GM21723 (cell line): ENCODE measurements around the gene EFCAB11.
"Not testable (repeated sequence)": the region's sequence is repeated elsewhere in the genome, so short reads cannot be mapped to it uniquely, and the experiment has no call there.

Source experiments
- ATAC-seq: cut with Tn5 transposase; IDR thresholded peaks from one replicate; pipeline ENCODE4 v1.9.1; 2021; ENCODE audit warnings: mild to moderate bottlenecking, moderate library complexity; ENCODE audit not compliant: unreplicated experiment

The EFCAB11 gene

GRCh38 chr14:89912667-89913211 is 41.8 kb downstream of the EFCAB11 start:
- no peak for ATAC-seq

- ATAC-seq, result no peak
Observed at GRCh38 chr14:89912221-89912620, 42.3 kb downstream of the EFCAB11 start.

DNA sequence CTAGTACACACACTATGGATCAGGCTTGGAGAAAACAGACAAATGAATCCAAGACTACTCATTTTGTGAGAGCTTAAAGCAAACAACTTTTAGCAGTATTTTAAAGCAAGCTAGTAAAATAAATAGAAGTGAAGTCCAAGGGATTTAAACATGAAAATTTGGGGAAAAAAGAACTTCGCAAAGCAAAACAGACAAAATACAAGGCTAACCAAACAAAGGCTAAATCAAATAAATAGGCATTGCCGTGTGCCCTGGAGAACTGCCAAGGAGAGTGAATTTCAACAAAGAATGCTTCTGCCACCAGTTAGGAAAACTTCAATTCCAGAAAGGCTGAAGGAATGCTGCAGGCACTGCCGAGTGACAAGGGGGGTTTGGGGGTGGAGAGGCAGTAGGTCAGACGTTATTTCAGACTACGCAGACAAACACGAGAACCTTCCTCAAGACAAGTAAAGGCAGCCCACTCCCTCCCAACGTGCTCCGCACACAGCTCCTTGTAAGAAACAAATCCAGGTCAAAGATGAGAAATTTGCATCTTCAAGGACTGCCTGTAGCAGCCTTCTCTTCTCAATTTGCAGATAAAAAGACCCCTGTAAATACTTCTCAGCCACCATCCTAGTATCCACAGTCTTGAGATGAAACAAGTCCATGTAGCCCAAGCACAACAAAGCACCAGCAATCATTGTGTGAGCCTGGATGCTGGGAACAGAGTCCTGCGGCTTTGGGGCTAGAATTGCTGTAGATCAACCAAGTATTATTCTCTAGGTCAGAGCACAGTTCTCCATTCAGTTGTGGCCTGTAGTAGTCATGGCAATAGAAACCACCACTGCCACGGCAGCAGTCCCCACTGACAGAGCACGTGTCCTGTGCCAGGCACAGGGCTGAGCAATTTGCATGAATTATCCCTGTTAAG is 43.3 kb downstream of the EFCAB11 start:
- ATAC-seq, result peak; percentile 54

GRCh38 chr14:89910691-89911009 is 43.9 kb downstream of the EFCAB11 start:
- no peak for ATAC-seq

- no peak for ATAC-seq
Observed at GRCh38 chr14:89909586-89909985, 44.9 kb downstream of the EFCAB11 start.

GRCh38 chr14:89908712-89909450 is 45.6 kb downstream of the EFCAB11 start:
- no peak for ATAC-seq

DNA sequence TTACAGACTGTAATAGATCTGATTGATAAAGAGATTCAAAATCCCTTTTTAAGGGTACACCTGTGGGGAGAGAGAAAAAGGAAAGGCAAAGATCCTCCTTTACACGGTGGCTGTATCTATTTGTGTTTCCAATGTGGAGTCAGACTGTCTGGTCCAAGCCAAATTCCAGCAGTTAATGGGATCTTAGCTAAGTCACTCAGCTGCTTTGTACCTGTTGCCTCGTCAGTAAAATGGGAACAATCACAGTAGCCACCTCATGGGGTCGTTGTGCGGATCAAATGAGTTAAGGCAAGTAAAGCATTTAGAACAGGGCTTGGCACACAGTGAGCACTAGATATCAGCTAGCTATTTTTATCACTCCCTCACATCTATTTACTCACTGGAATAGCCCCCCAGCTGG is 46.9 kb downstream of the EFCAB11 start:
- no peak for ATAC-seq

DNA sequence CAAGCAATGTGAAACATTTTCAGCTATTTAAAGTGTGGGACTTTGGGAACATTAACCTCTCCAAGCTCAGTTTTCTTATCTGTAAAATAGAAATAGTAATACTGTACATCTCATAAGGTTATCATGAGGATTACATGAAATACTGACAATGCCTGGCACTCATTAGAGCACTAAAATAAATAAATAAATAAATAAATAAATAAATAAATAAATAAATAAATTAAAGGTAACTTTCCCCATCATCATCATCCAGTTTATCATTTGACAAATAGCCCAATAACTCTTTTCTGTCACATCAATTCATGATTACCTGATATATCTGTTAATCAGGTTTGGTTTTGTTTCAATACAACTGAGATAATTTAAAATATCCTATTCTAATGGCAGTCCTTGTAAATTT is 48.5 kb downstream of the EFCAB11 start:
- ATAC-seq, result no peak

- ATAC-seq, result no peak
Observed at GRCh38 chr14:89903340-89903952, 51.1 kb downstream of the EFCAB11 start.

GRCh38 chr14:89902881-89903280 is 51.6 kb downstream of the EFCAB11 start:
- no peak for ATAC-seq

GRCh38 chr14:89900802-89901201 is 53.7 kb downstream of the EFCAB11 start:
- ATAC-seq, result no peak

DNA sequence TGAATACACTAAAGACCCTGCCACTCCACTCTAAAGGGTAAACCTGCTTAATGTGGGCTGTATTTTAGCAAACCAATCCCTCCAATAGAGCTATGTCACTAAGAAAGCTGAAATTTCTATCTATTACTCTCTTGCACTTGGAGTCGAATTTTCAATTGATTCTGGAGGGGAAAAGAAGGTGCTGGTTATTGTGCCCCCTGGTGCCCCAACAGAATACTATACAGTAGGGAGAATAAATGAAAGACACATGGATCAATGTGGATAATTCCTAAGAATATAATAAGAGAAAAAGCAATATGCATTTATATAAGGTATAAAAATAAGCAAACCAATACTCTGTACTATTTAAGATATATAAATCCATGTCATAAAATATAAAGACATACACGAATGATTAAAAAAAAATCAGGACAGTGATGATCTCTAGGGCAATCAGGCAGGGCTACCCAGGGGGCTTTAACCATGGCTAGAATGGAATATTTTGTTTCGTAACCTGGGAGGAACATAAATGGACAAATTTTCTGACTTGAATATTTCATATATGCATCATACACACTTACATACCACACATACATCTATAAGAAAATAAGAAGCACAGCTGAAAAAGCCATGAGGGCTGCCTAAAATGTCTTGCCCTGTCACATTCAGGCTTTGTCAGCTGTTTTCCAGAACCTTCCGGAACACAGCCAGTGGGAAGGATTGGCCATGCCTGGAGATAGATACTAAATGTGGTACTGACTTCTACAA is 54.4 kb downstream of the EFCAB11 start:
- no peak for ATAC-seq

- no peak for ATAC-seq
Observed at GRCh38 chr14:89899291-89899690, 55.2 kb downstream of the EFCAB11 start.

DNA sequence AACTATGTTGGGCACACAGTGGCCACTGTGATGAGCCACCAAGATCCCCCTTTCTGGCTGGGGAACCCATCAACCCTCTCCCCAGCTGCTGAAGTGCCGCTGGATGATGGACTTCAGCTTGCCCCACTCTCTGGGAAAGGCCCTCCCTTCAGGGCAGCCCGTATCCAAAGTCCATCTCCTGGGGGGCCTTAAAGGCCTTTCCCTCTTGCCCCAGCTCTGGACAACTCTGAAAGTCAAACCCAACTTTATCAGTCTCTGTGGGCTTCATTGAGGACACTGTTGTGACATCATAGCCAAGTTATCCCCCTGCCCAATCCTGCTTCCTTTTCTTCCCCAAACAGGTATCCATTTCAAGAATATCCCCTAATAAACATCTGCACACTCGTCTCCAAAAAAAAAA is 61.1 kb downstream of the EFCAB11 start:
- not testable (repeated sequence) for ATAC-seq

- no peak for ATAC-seq
Observed at GRCh38 chr14:89892953-89893352, 61.6 kb downstream of the EFCAB11 start.

GRCh38 chr14:89891721-89892120 is 62.8 kb downstream of the EFCAB11 start:
- ATAC-seq, result not testable (repeated sequence)

DNA sequence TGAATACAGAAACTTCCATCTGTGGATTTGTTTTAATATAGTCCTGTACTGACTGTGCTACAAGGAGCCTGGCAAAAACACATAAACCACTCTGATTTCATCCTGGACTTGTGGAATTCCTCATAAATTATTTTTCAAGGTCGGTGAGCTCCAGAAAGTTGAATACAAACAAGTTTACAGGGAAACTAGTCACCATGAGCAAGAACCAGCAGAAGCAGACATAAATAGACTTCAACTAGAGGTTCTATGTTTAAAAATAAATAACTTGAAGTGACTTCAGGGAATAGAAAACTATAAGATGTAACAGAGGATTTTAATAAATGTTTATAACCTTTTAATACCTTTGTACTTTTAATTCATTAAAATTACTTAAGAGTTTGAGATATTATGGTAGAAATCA is 63.5 kb downstream of the EFCAB11 start:
- no peak for ATAC-seq

DNA sequence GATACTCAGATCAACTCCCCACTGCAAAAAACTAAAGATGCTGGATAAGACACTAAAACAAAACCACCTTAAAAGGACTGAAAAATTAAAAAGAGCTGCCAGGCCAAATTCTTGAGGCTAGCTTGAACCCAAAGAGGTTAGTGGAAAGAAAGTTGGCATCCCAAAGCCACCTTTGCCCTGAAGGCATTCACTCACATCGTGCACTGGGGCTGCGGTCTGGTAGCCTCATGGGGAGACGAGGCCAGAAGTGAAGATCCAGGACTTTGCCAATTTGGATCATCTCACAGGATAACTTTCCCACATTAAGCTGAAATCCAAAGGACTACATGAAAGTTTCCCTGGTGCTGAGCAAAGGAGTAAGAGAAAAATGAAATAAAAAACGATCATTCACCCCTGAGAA is 63.9 kb downstream of the EFCAB11 start:
- ATAC-seq, result no peak

GRCh38 chr14:89889626-89890025 is 64.9 kb downstream of the EFCAB11 start:
- ATAC-seq, result no peak

GRCh38 chr14:89884761-89885160 is 69.8 kb downstream of the EFCAB11 start:
- no peak for ATAC-seq

DNA sequence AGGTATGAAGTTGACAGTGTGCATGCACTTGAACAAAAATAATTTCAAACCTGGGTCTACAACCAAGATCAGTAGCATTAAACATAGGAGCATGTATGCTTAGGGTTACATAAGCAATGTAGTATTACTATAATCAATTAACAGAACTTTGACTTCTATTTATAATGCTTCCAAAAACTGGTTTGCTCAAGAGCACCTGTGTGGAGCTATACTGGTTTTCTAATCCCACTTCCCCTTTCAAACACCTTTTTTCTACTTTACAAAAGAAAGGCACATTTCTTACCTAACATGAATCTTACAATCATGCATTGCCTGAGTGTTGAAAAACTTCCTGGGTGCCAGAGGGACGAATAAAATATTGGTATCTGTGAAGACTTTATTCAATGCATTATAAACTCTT is 72.7 kb downstream of the EFCAB11 start:
- peak; percentile 81 for ATAC-seq
